Endothelial cell of umbilical vein (primary cell): Measurements from ENCODE around the gene CTSD. TPM values are rescaled to one million over a fixed set of nuclear protein-coding genes. Genes with fewer than 3 reads are reported as not detected.

ENCODE experiments used
- BruUV-seq: library from RNA; stranded (reverse); fragments of 400-500 nt; replicated peaks from 2 replicates; lab custom pipeline; 2021; lab: Mats Ljungman, UMichigan
- CTCF ChIA-PET: fragments of 300-600, 350-600 bp; sonication (Branson Sonifier 250); formaldehyde crosslinking; loops from one replicate; lab custom pipeline; 2021; ENCODE audit warnings: antibody characterized with exemption, inconsistent platforms; lab: Charles Lee
- POLR2A ChIA-PET: fragments of 300-600, 350-600 bp; sonication (Branson Sonifier 250); formaldehyde crosslinking; loops from one replicate; lab custom pipeline; 2021; ENCODE audit warnings: antibody characterized with exemption, inconsistent platforms; lab: Charles Lee
- DNase-seq: peaks from one replicate; pipeline ENCODE4 v3.0.0-alpha.2; 2011; ENCODE audit warnings: low read depth, low spot score
- FAIRE-seq: peaks from 2 replicates; lab custom pipeline; 2011; peaks lifted over from hg19 to GRCh38; lab: Jason Lieb, UNC
- H2AFZ ChIP-seq: 2 replicates; pipeline ENCODE4 v1.6.0; 2012; ENCODE audit warnings: low read depth, low read length, control low read depth, inconsistent platforms
- H3K27ac ChIP-seq: 2 replicates; pipeline ENCODE4 v1.5.1; 2011; ENCODE audit warnings: low read depth, mild to moderate bottlenecking, control low read depth, low read length, moderate library complexity; ENCODE audit not compliant: insufficient read depth
- H3K27me3 ChIP-seq, 2 experiments: 2 replicates each; pipeline versions ENCODE4 v1.6.0 to v1.6.1; 2011; ENCODE audit warnings: low read length in 2 of 2, mixed read lengths in 1 of 2; ENCODE audit not compliant: control insufficient read depth in 2 of 2, insufficient read depth in 2 of 2
- H3K36me3 ChIP-seq, 2 experiments: 2 replicates in 1 of 2; 3 replicates in 1 of 2; pipeline ENCODE4 v1.5.1; 2011; ENCODE audit warnings: low read length in 2 of 2, mild to moderate bottlenecking in 1 of 2, moderate library complexity in 1 of 2; ENCODE audit not compliant: control insufficient read depth in 2 of 2, insufficient read depth in 2 of 2; ENCODE audit errors: extremely low read depth in 1 of 2
- H3K4me1 ChIP-seq: 3 replicates; pipeline ENCODE4 v1.5.1; 2011; ENCODE audit warnings: mild to moderate bottlenecking, low read length; ENCODE audit not compliant: control insufficient read depth, insufficient read depth; ENCODE audit errors: extremely low read depth
- H3K4me2 ChIP-seq: 2 replicates; pipeline ENCODE4 v1.6.1; 2011; ENCODE audit warnings: low read length, control low read depth, mixed read lengths; ENCODE audit not compliant: insufficient read depth
- H3K4me3 ChIP-seq, 3 experiments: fragments of 200-600 bp in 1 of 3; sonication (generic), shearing (Covaris generic) in 1 of 3; replicated peaks in 1 of 3; 2 replicates each; pipeline ENCODE4 v1.5.1; 2011 to 2016; ENCODE audit warnings: control low read depth in 3 of 3, low read length in 3 of 3, mild to moderate bottlenecking in 2 of 3, inconsistent platforms in 1 of 3, low read depth in 1 of 3, moderate library complexity in 1 of 3; ENCODE audit not compliant: insufficient read depth in 1 of 3
- H3K79me2 ChIP-seq: 2 replicates; pipeline ENCODE4 v1.6.0; 2012; ENCODE audit warnings: low read length, inconsistent platforms; ENCODE audit not compliant: control insufficient read depth, insufficient read depth
- H3K9ac ChIP-seq: replicated peaks from 2 replicates; pipeline ENCODE3; 2011; ENCODE audit warnings: low read length, control low read depth; ENCODE audit not compliant: insufficient read depth; ENCODE audit errors: extremely low read depth
- H3K9me1 ChIP-seq: replicated peaks from 3 replicates; pipeline ENCODE4 v1.6.0; 2011; ENCODE audit warnings: mild to moderate bottlenecking, low read length; ENCODE audit not compliant: control insufficient read depth, insufficient read depth; ENCODE audit errors: extremely low read depth
- H3K9me3 ChIP-seq: replicated peaks from 2 replicates; pipeline ENCODE4 v1.5.1; 2012; ENCODE audit warnings: low read length, inconsistent platforms; ENCODE audit not compliant: control insufficient read depth, insufficient read depth
- H4K20me1 ChIP-seq: replicated peaks from 2 replicates; pipeline ENCODE3; 2011; ENCODE audit warnings: mild to moderate bottlenecking, low read length; ENCODE audit not compliant: control insufficient read depth, insufficient read depth; ENCODE audit errors: extremely low read depth
- CTCF ChIP-seq, 2 donors: IDR thresholded peaks; 1 replicate in 1 of 2; 2 replicates in 1 of 2; pipeline ENCODE4 v1.5.1; 2011; ENCODE audit warnings: low read length in 2 of 2, mild to moderate bottlenecking in 2 of 2, moderate library complexity in 2 of 2, control low read depth in 1 of 2, inconsistent platforms in 1 of 2, low read depth in 1 of 2; ENCODE audit not compliant: insufficient read depth in 1 of 2; ENCODE audit errors: extremely low read depth in 1 of 2
- EZH2 ChIP-seq: IDR thresholded peaks from 2 replicates; pipeline ENCODE4 v1.6.1; 2012; ENCODE audit warnings: borderline replicate concordance, low read depth, mild to moderate bottlenecking, moderate library complexity, low read length, inconsistent platforms; ENCODE audit not compliant: severe bottlenecking
- FOS ChIP-seq: IDR thresholded peaks from 2 replicates; pipeline ENCODE4 v1.6.1; 2011; ENCODE audit warnings: mild to moderate bottlenecking, low read length, moderate library complexity, borderline replicate concordance; ENCODE audit not compliant: insufficient read depth
- GATA2 ChIP-seq: IDR thresholded peaks from 2 replicates; pipeline ENCODE4 v1.7.0; 2011; ENCODE audit warnings: low read depth, mild to moderate bottlenecking, moderate library complexity, mixed read lengths, low read length; ENCODE audit not compliant: insufficient read length, insufficient read depth
- JUN ChIP-seq: IDR thresholded peaks from 2 replicates; pipeline ENCODE4 v1.6.1; 2011; ENCODE audit warnings: borderline replicate concordance, low read depth; ENCODE audit not compliant: insufficient read length, insufficient read depth
- MAX ChIP-seq: IDR thresholded peaks from 2 replicates; pipeline ENCODE4 v1.6.1; 2011; ENCODE audit not compliant: insufficient read depth, insufficient read length
- MYC ChIP-seq: IDR thresholded peaks from one replicate; pipeline ENCODE4 v1.6.1; 2011; ENCODE audit warnings: mild to moderate bottlenecking, low read depth, low read length
- POLR2A ChIP-seq: IDR thresholded peaks from 2 replicates; pipeline ENCODE4 v1.6.1; 2012; ENCODE audit warnings: low read depth, mild to moderate bottlenecking, control low read depth, low read length
- POLR2AphosphoS5 ChIP-seq: IDR thresholded peaks from 2 replicates; pipeline ENCODE4 v1.6.1; 2012; ENCODE audit warnings: low read depth, mild to moderate bottlenecking, control low read depth, low read length, moderate library complexity; ENCODE audit not compliant: insufficient read depth
- dilution Hi-C: fragments of 300-500 bp; cut with MboI; formaldehyde crosslinking; loops from one replicate; pipeline ENCODE4 v1.15.0; 2019; ENCODE audit warnings: low sequenced_read_pairs; ENCODE audit not compliant: extremely low pct_ligation_motif_present
- intact Hi-C: fragments of 100-400 bp; cut with micrococcal nuclease; formaldehyde crosslinking; loops from one replicate; pipeline ENCODE4 v1.10.0; 2022
- polyA plus RNA-seq, 4 experiments: library from polyadenylated mRNA; depleted of rRNA in 3 of 4; stranded (reverse) in 3 of 4; unstranded in 1 of 4; fragments of >200 nt; gene quantifications; 2 replicates each; pipeline versions ENCODE4 v1.2.1 to v1.2.3, GENCODE V29; 2011 to 2012; ENCODE audit warnings: missing spikeins in 1 of 4
- total RNA-seq: library from RNA; stranded (reverse); gene quantifications from 2 replicates; pipeline ENCODE4 v1.2.3, GENCODE V29; 2021

Gene CTSD
- total and polyA plus RNA-seq, 2 donors (not counting 3 experiments of a cell fraction or from before 2014, with no cell fraction given): 215 to 248 TPM

- TF ChIP-seq JUN (no peak), EZH2 (no peak), POLR2A (no peak), FOS (no peak), MYC (no peak), POLR2AphosphoS5 (no peak), CTCF (IDR thresholded peaks at IDR 0.05; ENCODE audit: extremely low read depth in 1 of 2, insufficient read depth in 1 of 2, low read depth in 1 of 2, low read length in 2 of 2) (no peak), GATA2 (no peak), MAX (no peak)
- Histone ChIP-seq H2AFZ (no peak overlapping the region), H3K4me1 (no peaks in the 10 kb centered on the region), H3K4me3 (no peak overlapping the region), H3K36me3 (no peaks in the 10 kb centered on the region), H4K20me1 (no peaks in the 10 kb centered on the region), H3K9ac (no peak overlapping the region), H3K4me2 (no peak overlapping the region), H3K27ac (no peak overlapping the region), H3K79me2 (no peaks in the 10 kb centered on the region), H3K27me3 (no peaks in the 10 kb centered on the region), H3K9me1 (no peaks in the 10 kb centered on the region), H3K9me3 (no peaks in the 10 kb centered on the region)
- no TSS peak for BruUV-seq
- ChIA-PET CTCF (no interaction called here), POLR2A (no interaction called here)
- no peak for FAIRE-seq
- intact Hi-C loops: no loop called here
- dilution Hi-C loops: no loop called here
- no peak for DNase-seq
Measured at GRCh38 chr11:1735271-1735670, 28.5 kb downstream of the CTSD start.
